T-helper 1 cell treated with Interleukin-12 subunit alpha and Interleukin-12 subunit beta and Interleukin-4 antibody, amounts not matched to agents 30 ng/mL and 1 ng/mL, for 36 hours (primary cell): ENCODE results near the gene PLP2. TPM values are rescaled to one million over a fixed set of nuclear protein-coding genes. Genes with fewer than 3 reads are reported as not detected.

Experiments
- intact Hi-C: fragments of 100-400 bp; cut with micrococcal nuclease; formaldehyde crosslinking; loops from one replicate; pipeline ENCODE4 v1.15.1; 2024
- total RNA-seq: library from RNA; stranded (reverse); gene quantifications from 2 replicates; pipeline ENCODE4 v1.2.3, GENCODE V29; 2022

Gene PLP2
- total RNA-seq, 1 donor from 2014 or later = 90.7 TPM

- intact Hi-C loops = no loop called here
These were observed 12.9 kb downstream of the PLP2 start for GRCh38 chrX:49184294-49185281.

GRCh38 chrX:49186125-49187027 lies 14.7 kb downstream of the PLP2 start, which contains the start of gene PRICKLE3:
PRICKLE3 (minus strand) TSS chrX:49186373; CDS start chrX:49186297, 76 bp downstream.
- intact Hi-C loops = loop anchor here (1.0 kb wide), 2 partner anchors 14 to 63 kb away; partner anchors contain the start of gene GPKOW

DNA sequence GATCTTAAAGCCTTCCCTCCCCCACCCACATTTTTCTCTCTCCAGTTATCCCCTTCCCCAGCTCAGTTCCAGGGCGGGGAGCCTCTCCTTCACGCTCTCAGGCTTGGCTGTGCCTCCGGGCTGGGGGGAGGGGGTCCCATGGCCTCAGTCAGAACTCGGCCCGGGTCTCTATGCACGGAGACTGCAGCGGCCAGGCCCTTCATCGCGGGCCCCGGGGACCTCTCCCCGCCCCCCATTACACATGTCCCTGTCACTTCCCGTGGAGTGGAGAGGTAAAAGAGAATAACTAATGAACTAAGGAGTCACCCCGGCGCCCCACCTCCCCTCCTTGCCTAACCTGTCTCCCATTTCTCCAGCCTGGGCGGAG lies 15.3 kb downstream of the PLP2 start:
- intact Hi-C loops = no loop called here

- intact Hi-C loops = no loop called here
These were observed 15.8 kb downstream of the PLP2 start for GRCh38 chrX:49187526-49187925.

DNA sequence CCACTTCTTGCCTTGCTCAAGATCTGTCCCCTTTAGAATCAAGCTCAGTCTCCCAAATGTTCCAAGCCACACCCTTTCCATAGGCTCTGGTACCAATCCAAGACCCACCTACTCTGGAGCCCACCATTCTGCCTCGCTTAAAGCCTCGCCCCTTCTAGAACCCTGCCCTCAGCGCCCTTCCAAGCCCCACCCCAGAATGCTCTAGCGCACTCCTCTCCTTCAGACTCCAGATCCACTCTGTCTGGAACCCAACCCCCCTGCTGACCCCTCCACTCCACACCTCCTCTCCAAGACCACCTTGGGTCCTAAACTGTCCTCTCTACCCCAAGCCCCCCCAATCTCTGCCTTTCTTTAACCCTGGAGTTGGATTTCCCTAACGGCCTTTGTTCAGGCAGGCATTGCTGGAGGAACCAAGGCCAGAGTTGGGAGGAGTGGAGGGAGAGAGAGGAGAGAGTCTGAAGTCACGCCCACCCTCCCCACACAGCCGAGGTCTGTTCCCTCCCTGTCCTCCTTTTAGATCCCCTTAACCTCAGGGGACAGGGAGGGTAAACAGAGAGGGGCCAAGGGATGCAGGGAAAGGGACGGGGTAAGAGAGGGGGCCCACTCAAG lies 16.9 kb downstream of the PLP2 start:
- intact Hi-C loops = no loop called here

GRCh38 chrX:49189606-49190005 lies 17.9 kb downstream of the PLP2 start:
- intact Hi-C loops = loop anchor here (1.0 kb wide), 1 partner anchor 690 kb away; the partner anchor contains the start of gene USP27X

- intact Hi-C loops = loop anchor here (1.0 kb wide), 11 partner anchors 9 to 688 kb away; partner anchors contain the start of genes CCDC22, GPKOW, PPP1R3F and SYP
These were observed 19.3 kb downstream of the PLP2 start for GRCh38 chrX:49190821-49191573.

DNA sequence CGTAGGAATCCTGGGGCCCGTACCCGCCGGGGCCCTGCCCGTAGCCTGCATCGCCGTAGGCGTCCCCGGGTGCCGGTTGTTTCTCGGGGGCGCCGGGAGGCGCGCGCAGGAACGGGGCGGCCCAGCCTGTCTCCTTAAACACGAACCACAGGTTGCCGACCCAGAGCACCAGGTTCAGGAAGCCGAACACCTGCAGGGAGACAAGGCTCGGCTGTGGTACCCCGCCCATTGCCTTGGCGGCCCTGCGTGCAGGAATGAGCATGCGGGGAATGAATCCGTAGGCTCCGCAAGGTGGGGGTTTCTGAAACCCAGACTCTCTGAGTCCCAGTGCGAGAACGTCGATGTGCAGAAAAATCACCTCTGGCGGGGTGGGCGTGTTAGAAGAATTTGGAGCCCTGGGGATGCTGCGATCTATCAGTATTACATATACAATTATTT lies 19.9 kb downstream of the PLP2 start:
- intact Hi-C loops = loop anchor here (1.0 kb wide), 11 partner anchors 9 to 594 kb away; partner anchors contain the start of genes CCDC22, GPKOW, PPP1R3F and SYP

- intact Hi-C loops = loop anchor here (1.0 kb wide), 1 partner anchor 561 kb away; no protein-coding TSS in a partner anchor
These were observed 21.1 kb downstream of the PLP2 start for GRCh38 chrX:49192722-49193328.

GRCh38 chrX:49193542-49193964 lies 21.9 kb downstream of the PLP2 start:
- intact Hi-C loops = no loop called here

- intact Hi-C loops = no loop called here
These were observed 25.9 kb downstream of the PLP2 start for GRCh38 chrX:49197543-49198087.

GRCh38 chrX:49198540-49199314 lies 27.0 kb downstream of the PLP2 start:
- intact Hi-C loops = no loop called here

- intact Hi-C loops = no loop called here
These were observed 27.6 kb downstream of the PLP2 start for GRCh38 chrX:49199315-49199595.

DNA sequence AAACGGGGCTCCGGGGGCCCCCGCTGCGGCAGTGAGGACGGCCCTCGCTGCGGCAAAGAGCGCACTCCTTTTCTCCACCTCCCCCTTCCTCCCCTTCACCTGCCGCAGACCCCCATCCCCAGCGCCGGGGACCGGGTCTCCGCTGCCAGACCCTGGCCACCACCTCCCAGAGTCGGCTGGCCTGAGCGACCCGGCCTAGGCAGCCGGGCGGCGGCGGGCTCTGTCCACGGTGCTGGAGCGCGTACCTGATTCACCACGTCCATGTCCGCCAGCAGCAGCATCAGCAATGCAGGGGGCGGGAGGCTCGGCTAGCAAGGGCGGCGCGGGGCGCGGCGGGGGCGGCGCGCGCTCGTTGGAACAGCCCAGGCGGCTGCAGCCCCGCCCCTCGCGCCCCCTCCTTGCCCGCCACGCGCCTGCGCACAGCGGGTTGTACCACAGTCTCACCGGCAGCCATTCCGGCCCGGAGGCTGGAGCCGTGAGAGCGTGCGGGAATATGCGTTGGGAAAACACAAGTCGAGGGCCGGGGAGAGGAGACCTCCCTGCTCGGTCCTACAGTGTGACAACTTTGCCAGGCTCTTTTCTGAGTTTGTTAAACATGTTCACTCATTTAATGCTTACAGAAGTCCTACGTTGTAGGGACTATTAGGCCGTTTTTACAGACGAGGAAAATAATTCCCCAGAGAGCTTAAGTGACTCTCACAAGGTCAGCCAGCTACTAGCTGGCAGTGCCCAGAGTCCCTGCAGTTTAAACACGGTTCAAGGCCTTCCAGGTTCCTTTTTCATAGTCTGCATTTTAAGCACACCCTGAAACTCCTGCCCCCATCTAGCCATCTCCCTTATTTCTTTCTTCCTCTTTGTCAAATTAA lies 28.4 kb downstream of the PLP2 start, which contains the start of gene SYP:
TSS of gene SYP (minus strand) at position 288 of the 866 bp plus-strand sequence. CDS start at position 281, 7 bp downstream.
- intact Hi-C loops = loop anchor here (1.0 kb wide), 5 partner anchors 9 to 661 kb away; partner anchors contain the start of genes CCDC22, PPP1R3F and TBC1D25

DNA sequence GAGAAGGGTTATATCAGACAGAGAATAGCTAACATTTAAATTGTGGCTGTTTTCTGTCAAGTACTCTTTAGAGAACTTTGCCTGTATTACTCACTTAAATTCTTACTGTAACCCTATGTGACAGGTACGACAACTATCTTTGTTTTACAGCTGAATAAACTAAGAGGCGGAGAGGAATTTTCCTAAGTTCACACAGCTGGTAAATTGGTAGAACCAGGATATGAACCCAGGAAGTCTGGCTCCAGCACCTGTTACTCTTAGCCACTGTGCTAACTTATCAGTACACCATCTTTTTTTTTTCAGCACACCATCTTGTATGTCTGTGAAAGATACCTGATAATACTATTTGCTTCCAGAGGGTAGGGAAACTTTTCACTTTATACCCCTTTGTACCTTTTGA lies 30.3 kb downstream of the PLP2 start:
- intact Hi-C loops = no loop called here

DNA sequence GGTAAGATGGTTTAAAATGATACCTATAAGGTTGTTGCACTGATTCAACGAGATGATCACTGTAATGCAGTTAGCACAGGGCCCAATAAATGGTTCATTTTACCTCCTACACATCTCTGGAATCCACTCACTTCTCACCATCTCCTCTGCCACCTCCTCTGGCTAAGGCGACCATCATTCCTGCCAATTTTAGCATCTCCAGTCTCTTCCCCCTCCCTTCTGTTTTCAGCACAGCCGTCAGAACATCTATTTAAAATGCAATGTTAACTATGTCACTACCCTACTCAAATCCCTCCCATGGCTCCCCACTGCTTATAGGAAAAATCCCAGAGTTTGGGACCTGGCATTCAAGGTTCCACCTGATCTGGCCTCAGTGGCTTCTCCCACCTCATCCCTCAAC lies 31.8 kb downstream of the PLP2 start:
- intact Hi-C loops = no loop called here

DNA sequence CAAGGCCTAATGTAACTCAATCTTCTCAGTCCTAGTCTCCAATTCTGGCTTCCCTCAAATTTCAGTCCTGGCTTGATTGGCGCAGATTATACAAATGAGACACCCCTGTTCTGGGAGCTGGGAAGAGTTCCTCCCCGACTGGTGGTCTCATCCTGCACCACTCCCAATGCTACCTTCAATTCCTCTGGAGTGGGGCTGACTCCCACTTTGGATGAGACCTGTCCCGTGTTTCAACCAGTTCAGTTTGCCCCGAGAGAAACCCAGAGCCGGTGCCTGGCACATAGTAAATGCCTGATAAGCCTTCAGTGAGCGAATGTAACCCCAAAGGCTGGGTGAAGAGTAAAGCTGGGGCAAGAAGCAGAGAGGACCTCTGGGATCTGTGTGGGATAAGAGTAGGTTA lies 32.3 kb downstream of the PLP2 start:
- intact Hi-C loops = no loop called here

- intact Hi-C loops = no loop called here
These were observed 33.0 kb downstream of the PLP2 start for GRCh38 chrX:49204709-49205108.
